RPMI7951 (cell line): ENCODE data around the gene PKP2. TPM values are rescaled to one million over a fixed set of nuclear protein-coding genes. Genes with fewer than 3 reads are reported as not detected.
A peak's percentile ranks its signal among the peaks of the same experiment; 100 is the strongest.

ENCODE experiments used
- DNase-seq: peaks from one replicate; pipeline ENCODE4 v3.0.0-alpha.2; 2012; ENCODE audit warnings: low read depth
- total RNA-seq: library from RNA; depleted of rRNA; stranded (reverse); fragments of >200 nt; shearing (Covaris generic); gene quantifications from 2 replicates; pipeline ENCODE4 v1.2.3, GENCODE V29; 2014; rRNA removed

PKP2 gene
- total RNA-seq: not detected in 2 replicates

- DNase-seq: no peak
Measured at GRCh38 chr12:32896432-32897280, at the start of gene PKP2. PKP2 (minus strand) TSS chr12:32896777; CDS start chr12:32896731, 46 bp downstream.

- DNase-seq: peak; percentile 1
Measured at GRCh38 chr12:32944195-32944594, 47.6 kb upstream of the PKP2 start.

DNA sequence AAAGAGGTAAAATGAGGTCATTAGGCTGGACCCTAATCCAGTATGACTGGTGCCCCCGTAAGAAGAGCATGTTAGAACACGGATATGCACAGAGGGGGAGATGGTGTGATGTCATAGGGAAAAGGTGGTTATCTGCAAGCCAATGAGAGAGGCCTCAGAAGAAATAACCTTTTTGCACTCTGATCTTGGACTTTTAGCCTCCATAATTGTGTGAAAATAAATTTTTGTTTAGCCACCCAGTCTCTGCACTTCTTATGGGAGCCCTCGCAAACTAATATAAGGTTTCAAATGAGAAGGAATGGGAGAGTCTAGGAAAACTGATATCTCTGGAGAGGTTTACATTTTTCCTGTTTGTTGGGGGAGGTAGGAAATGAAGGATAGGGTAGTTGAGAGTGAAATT lies 43.2 kb upstream of the PKP2 start:
- no peak for DNase-seq

- no peak for DNase-seq
Measured at GRCh38 chr12:32926963-32927362, 30.4 kb upstream of the PKP2 start.

DNA sequence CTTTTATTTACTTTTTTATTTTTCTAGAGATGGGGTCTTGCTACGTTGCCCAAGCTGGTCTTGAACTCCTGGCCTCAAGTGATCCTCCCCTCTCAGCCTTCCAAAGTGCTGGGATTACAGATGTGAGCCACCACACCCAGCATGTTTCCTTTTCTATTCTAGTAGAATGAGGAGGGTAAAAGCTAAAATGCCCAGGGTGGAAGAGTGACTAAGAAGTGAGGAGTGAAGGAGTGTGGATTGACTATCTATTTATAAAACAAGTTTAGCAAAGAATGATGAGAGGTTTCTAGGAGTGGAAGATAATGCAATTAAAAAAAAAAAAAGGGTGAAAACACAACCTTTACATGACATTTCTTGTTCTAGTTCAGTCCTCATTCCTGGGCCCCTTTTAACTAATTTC lies 29.8 kb upstream of the PKP2 start:
- DNase-seq: no peak

GRCh38 chr12:32922546-32923297 lies 26.1 kb upstream of the PKP2 start:
- no peak for DNase-seq

DNA sequence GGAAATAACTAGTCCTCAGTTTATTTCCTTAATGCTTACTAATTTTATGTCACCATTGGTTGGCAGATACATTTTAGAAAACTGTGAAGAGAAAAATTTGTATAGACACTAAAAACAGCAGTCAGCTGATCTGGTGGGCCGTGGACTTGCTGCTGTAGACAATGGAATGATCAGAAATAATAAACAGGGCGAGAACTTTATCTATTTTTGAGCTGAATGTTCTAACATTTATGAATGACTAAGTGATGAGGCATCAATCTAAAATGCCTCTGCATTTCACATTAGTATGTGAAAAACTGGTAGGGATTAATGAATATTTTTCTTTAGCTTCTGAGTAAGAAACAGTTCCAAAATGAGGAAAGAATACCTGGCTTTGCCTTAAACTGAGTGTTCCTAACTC lies 24.8 kb upstream of the PKP2 start:
- DNase-seq: no peak

GRCh38 chr12:32920506-32921085 lies 24.0 kb upstream of the PKP2 start:
- DNase-seq: no peak

DNA sequence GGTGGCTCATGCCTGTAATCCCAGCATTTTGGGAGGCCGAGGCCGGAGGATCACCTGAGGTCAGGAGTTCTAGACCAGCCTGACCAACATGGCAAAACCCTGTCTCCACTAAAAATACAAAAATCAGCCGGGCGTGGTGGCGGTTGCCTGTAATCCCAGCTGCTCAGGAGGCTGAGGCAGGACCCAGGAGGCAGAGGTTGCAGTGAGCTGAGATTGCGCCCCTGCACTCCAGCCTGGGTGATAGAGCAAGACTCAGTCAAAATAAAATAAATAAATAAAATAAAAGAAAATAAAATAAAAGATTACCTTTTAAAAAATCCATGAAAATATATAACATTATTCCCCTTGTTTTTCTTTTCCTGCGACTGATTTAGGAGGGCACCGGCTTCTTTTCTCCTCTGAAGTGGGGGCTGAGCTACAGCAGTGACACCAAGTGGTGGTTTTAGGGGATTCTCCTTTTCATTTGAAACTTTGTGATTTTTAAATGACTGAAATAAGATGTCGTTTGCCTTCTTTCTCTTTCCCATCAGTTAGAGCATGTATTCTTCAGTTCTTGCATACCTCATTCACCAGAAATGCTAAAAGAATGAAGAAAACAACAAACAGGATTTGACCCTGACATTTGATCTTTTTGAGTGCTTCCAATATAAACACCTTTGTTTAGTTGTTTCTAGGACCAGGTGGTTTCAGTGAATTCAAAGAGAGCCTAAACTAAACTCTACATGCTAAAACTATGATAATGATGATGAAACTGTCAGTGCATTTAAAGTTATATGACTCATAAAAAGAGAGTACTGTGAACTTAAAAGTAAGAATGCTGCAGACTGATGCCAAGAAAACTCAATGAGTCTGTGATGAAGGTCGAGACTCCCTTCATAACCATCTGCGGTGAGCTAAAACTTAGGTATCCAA lies 22.6 kb upstream of the PKP2 start:
- DNase-seq: peak; percentile 11

- DNase-seq: peak; percentile 20
Measured at GRCh38 chr12:32917094-32917611, 20.6 kb upstream of the PKP2 start.

DNA sequence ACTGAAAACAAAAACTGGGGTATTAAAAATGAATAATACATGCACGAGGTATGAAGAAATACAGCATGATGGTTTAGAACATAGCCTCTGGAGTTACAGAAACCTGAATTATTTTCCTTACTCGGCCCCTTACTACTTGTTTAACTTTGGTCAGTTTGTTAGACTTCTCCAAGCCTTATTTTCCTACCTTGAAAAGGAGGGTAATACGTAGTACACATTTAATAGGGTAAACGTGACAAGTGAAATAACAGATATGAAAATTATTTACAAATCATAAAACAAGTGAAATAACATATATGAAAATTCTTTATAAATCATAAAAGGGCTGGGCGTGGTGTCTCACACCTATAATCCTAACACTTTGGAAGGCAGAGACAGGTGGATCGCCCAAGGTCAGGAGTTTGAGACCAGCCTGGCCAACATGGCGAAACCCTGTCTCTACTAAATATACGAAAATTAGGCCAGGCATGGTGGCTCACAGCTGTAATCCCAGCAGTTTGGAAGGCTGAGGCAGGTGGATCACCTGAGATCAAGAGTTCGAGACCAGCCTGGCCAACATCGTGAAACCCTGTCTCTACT lies 11.4 kb upstream of the PKP2 start:
- no peak for DNase-seq

DNA sequence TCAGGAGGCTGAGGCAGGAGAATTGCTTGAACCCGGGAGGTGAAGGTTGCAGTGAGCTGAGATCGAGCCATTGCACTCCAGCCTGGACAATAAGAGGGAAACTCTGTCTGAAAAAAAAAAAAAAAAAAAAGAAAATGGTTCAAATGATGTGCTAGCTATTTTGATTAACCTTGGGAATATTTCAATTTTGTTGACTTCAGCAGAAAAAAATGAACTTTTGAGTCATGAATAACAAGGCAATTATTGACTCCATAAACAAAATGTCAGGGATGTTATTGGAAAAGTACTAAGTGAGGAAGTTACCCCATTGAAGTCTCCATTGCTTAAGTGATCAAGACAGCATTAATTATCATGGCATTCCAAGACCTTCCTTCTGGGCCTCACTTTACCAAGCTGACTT lies 10.6 kb upstream of the PKP2 start:
- no peak for DNase-seq

GRCh38 chr12:32906399-32907165 lies 10.0 kb upstream of the PKP2 start:
- no peak for DNase-seq

DNA sequence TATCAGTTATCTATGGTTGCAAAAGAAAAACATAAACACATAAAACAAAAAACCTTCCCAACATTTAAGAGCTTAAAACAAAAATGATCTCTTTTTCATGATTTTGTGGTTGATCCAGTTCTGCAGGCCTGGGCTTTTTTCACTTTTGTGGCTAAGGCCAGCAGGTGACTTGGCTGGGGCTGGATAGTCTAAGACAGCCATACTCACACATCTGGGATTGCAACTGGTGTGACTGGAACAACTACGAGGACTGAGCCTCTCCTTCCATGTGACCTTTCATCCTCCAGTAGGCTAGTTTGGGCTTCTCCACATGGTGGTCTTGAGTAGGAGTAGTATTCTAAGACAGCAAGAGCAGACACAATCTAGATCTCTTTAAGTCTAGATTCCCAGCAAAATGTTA lies 7.2 kb upstream of the PKP2 start:
- DNase-seq: no peak

GRCh38 chr12:32903318-32903717 lies 6.7 kb upstream of the PKP2 start:
- no peak for DNase-seq

GRCh38 chr12:32902287-32902997 lies 5.9 kb upstream of the PKP2 start:
- DNase-seq: no peak

- DNase-seq: no peak
Measured at GRCh38 chr12:32901553-32901952, 5.0 kb upstream of the PKP2 start.

DNA sequence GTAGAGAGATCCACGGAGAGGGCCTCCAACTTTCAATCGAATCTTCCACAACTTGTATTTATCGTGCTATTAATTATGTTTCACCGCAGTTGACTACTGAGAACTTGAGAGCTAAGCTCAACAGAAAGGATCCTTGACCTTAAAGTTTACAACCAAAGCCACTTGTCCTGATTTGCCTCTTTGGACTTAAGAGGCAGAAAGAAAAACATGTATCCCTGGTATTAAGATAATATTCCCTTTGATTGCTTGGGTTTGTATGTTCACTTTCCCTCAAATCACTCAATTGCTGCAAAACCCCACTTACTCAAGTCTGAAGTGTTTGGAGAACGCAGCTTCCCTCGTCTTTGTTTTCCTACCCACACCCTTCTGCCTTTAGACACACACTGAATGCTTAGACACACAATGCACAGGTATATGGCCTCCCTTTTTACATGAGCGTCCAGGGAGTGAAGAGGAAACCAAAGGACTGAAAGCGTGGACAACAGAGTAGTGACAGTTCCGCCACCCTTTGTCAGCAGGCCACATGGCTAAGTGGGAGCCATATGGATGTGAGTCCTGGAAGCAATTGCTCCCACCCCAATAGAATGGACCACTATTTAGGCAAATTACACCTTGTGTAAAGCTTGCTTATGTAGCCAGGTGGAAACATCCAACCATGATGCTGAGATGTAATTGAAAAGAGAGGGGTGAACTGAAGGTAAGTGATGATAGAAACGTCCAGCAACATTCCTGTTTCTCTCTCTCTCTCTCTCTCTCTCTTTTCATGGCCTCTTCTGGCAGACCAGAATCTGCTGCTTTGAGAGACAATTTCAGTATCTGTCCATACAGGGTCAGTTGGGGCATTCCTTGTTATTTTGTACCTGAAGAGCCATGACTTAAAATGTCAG lies 1.4 kb upstream of the PKP2 start:
- DNase-seq: no peak

DNA sequence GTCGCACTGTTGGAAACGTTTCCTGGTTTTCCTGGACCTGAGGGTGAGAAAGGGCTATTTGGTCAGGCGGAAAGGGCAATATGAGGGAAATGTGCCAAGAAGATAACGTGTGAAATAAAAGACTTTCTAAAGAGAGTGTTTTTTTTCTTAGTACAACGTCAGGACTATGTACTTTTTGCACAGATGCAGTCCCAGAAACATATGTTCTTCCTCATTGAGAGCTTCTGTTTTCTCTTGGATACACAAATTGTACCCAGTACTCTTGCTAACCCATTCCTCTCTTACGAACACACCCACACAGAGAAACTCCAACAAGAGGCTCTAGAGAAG lies 669 bp upstream of the PKP2 start:
- DNase-seq: no peak
